Ramos (cell line): Measurements from ENCODE around the gene XPO4.
"Not testable (repeated sequence)": the region's sequence is repeated elsewhere in the genome, so short reads cannot be mapped to it uniquely, and the experiment has no call there.

Experiments used
- in situ Hi-C: fragments of 300-500 bp; cut with MboI; formaldehyde crosslinking; loops from one replicate; pipeline ENCODE4 v1.14.3; 2022; ENCODE audit warnings: low sequenced_read_pairs; ENCODE audit not compliant: unreplicated experiment

The XPO4 gene

DNA sequence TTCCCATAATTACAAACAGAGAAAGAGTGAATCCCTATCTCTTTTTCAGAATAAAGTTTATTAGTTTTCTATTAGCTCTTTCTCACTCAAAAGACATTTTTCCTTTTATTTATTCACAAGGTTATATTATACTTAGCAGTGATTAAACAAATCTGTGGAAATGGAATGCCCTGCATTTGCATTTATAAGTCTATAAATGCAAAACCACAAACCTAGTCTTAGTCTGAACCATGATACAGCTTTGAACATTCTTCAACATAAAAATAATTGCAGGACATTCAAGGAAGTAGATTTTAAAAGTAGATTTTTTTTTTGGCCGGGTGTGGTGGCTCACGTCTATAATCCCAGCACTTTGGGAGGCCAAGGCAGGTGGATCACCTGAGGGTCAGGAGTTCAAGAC is 8.3 kb downstream of the XPO4 start:
- in situ Hi-C loops = no loop called here

DNA sequence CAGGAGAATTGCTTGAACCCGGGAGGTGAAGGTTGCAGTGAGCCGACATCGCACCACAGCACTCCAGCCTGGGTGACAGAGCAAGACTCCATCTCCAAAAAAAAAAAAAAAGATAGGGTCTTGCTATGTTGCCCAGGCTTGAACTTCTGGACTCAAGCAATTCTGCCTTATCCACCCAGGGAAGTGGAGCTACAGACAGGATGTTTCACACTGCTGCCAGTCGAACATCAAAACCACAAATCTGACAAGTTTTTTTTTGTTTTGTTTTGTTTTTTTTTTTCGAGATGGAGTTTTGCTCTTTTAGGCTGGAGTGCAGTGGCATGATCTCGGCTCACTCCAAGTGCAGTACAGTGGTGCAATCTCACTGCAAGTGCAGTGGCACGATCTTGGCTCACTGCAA is 10.8 kb downstream of the XPO4 start:
- in situ Hi-C loops = no loop called here

DNA sequence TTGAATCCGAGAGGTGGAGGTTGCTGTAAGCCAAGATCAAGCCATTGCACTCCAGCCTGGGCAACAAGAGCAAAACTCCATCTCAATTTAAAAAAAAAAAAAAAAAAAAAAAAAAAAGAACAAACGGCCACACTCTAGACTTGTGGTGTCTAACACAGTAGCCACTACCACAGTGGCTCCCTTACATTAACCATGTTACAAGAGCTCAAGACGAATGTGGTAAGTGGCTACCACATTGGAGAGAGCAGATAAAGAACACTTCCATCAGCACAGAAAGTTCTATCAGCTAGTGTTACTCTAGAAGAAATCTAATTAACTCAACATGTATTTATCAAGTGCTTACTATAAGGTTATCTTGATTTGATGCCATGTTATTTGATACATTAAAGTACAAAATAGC is 11.5 kb downstream of the XPO4 start:
- in situ Hi-C loops = no loop called here

DNA sequence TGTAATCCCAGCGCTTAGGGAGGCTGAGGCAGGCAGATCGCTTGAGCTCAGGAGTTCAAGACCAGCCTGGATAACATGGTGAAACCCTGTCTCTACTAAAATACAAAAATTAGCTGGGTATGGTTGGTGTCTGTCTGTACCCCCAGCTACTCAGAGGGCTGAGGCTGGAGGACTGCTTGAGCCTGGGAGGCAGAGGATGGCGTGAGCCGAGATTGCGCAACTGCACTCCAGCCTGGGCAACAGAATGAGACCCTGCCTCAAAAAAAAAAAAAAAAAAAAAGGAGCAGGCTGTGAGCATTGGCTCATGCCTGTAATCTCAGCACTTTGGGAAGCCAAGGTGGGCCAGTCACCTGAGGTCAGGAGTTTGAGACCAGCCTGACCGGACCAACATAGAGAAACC is 12.0 kb downstream of the XPO4 start:
- in situ Hi-C loops = not testable (repeated sequence)

GRCh38 chr13:20882206-20882605 is 20.3 kb downstream of the XPO4 start:
- in situ Hi-C loops = no loop called here

- in situ Hi-C loops = no loop called here
Observed at GRCh38 chr13:20877902-20878301, 24.6 kb downstream of the XPO4 start.

DNA sequence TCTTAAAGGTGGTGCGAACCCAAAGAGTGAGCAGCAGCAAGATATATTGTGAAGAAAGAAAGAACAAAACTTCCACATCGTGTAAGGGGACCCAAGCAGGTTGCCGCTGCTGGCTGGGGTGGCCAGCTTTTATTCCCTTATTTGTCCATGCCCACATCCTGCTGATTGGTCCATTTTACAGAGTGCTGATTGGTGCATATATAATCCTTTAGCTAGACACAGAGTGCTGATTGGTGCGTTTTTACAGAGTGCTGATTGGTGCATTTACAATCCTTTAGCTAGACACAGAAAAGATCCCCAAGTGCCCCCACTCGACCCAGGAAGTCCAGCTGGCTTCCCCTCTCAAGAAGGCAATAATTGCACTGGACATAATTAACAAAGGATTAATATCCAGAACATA is 25.7 kb downstream of the XPO4 start:
- in situ Hi-C loops = not testable (repeated sequence)

DNA sequence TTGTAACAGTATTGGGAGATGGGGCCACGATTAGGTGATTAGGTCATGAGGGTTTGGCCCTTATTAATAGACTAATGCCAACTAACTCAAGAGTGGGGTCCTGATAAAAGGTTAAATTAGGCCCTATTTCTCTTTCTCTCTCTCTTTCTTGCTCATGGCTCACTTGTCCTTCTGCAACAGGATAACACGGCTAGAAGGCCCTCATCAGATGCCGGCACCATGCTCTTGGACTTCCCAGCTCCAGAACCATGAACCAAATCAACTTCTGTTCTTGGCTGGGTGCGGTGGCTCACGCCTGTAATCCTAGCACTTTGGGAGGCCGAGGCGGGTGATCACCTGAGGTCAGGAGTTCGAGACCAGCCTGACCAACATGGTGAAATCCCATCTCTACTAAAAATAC is 28.1 kb downstream of the XPO4 start:
- in situ Hi-C loops = not testable (repeated sequence)

DNA sequence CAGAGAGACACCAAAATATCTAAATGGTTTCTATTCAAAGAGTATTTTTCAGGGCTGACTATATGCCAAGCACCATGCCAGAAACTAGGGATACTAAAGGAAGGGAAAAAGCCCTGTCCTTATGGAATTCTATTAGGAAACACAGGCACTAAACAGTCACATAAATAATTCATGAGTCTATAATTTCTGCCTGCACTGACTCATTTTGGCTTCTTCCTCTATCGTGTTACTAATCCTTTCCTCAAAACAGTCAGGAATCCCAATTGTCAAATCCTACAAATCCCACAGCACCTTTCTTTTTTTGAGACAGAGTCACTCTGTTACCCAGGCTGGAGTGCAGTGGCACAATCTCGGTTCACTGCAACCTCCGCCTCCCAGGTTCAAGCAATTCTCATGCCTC is 29.2 kb downstream of the XPO4 start:
- in situ Hi-C loops = no loop called here

DNA sequence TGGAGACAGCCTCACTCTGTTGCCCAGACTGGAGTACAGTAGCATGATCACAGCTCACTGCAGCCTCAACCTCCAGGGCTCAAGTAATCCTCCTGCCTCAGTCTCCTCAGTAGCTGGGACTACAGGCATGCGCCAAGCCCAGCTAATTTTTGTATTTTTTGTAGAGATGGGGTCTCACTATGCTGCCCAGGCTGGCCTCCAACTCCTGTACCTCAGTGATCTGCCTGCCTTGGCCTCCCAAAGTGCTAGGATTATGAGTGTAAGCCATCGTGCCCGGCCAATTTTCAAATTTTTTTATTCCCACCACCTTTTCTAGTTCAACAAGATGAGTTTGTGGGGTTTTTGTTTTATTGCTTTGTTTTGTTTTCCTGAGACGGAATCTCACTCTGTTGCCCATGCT is 31.7 kb downstream of the XPO4 start:
- in situ Hi-C loops = no loop called here

DNA sequence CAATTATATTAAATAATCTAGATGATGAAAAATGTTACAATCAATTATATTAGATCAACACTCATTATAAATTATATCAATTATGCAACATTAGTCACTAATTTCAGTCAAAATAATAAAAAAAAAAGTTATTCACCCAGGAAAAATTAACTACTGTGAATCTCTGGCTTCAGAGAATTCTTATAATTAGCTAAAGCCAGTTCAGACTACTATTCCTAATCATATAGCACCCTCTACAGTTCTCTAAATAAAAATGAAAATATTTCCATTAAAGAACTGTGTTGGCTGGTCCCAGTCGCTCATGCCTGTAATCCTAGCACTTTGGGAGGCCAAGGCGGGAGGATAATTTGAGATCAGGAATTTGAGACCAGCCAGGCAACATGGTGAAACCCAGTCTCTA is 33.0 kb downstream of the XPO4 start:
- in situ Hi-C loops = no loop called here

- in situ Hi-C loops = no loop called here
Observed at GRCh38 chr13:20867408-20867807, 35.1 kb downstream of the XPO4 start.

DNA sequence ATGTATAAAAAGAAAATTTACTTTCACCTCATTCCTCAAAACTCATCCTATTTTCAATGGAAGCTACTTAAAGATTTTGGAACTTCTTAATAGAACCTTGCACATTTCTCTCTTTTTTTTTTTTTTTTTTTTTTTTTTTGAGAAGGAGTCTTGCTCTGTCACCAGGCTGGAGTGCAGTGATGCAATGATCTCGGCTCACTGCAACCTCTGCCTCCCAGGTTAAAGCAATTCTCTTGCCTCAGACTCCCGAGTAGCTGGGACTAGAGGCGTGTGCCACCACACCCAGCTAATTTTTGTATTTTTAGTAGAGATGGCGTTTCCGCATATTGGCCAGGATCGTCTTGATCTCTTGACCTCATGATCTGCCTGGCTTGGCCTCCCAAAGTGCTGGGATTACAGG is 40.9 kb downstream of the XPO4 start:
- in situ Hi-C loops = not testable (repeated sequence)

DNA sequence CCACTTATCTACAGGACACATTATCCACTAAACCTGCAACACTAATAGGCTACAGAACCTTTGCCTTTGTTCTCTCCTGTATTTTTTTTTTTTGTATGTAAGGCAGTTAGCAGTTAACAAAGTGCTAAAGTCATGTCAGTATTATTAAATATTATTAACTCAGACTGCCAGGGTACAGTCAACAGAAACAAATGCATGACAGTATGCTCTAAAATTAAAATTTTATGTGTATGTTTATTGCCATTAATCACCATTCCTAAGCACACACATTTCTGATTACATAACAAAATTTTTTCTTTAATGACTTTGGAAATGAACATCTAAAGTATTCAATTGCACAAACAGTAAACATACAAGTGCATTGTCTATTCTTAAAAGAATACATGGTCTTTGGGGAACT is 41.7 kb downstream of the XPO4 start:
- in situ Hi-C loops = no loop called here

GRCh38 chr13:20856650-20857049 is 45.9 kb downstream of the XPO4 start:
- in situ Hi-C loops = no loop called here

DNA sequence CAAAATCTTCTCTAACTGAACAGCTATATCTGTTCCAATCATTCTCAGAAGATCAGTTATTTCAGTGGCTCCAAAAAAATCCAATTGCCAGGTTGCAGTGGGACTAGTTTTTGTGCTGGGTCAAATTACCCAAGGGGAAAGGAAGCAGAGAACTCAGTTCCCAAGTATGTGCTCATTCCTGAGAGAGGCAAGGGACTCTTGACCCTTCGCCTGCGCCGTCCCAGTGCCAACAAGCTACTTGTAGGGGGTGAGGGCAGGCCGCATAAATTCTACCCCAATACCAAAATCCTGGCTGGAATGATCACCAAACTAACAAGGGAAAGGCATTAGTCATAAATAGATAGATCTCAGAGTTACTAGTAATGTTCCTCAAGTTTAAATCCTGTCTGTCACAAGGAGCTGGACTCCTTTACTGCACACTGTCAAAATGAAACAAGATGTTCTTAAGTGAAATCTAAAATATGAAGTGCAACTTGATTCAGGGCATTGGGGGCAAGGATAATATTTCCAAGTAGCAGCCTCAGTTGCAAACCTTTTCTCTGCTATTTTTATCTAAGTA is 50.6 kb downstream of the XPO4 start:
- in situ Hi-C loops = no loop called here

DNA sequence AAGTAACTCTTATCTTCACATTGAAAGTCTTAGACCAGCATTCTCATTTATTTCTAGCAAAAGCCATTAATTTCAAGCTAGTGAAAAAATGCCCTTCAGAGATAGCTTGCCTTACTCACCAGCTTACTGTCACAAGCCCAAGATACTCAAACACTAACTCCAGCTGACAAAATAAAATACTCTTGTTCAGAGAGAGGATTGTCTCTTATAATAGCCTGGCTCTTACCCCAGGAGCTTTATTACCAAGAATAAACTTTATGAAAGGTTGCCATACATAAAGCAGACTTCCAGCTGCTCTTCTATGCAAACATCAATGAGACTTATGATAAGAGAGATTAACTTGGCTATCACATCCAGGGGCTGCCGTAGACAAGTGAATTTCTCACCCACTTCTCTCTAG is 53.6 kb downstream of the XPO4 start:
- in situ Hi-C loops = no loop called here

DNA sequence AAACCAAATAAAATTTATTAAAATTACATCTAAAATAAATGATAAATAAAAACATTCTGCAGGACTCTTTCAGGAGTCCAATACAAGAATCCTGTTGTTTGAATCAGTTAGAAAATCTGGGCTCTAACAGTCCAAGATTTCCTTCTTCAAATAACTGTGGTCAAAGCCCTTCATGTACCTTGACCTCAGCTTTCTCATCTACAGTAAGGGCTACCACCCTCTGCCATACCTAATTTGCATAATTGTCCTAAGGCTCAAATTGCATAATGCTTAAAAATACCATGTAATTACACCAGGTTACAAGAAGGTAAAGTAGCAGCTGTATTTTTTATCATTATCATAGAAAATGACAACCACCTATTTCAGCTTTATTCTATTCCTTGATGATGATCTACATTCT is 54.3 kb downstream of the XPO4 start:
- in situ Hi-C loops = no loop called here

GRCh38 chr13:20847296-20847695 is 55.2 kb downstream of the XPO4 start:
- in situ Hi-C loops = no loop called here

- in situ Hi-C loops = no loop called here
Observed at GRCh38 chr13:20843166-20843565, 59.4 kb downstream of the XPO4 start.

DNA sequence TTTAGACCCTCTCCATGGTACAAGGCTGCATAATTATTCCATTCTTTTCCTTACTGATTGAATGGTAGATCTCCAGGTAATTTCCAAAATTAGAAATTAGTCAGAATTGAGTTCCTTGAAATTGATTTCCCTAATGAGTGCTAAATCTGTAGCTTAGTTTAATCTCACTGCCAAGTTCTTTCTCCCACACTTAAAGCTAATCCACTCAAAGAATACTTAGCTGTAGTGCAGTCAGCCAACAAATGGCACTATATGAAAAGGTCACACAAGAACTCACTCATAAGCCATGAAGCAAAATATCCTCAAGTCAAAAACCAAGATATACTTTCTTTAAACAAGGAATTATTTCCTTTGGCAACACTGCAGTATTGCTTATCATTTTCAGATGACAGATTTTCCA is 62.0 kb downstream of the XPO4 start:
- in situ Hi-C loops = no loop called here

- in situ Hi-C loops = no loop called here
Observed at GRCh38 chr13:20833900-20834679, 68.5 kb downstream of the XPO4 start.
